GM12878 (cell line): Measurements from ENCODE around the gene ARHGAP30. TPM values are rescaled to one million over a fixed set of nuclear protein-coding genes. Genes with fewer than 3 reads are reported as not detected.

ENCODE experiments used
- ATAC-seq: fragments of 200-7000 bp; cut with Tn5 transposase; 3 replicates; pipeline ENCODE4 v1.9.1; 2020; ENCODE audit warnings: mild to moderate bottlenecking, moderate library complexity
- BruUV-seq: library from RNA; stranded (reverse); fragments of 400-500 nt; replicated peaks from 2 replicates; lab custom pipeline; 2021; lab: Mats Ljungman, UMichigan
- CTCF ChIA-PET: fragments of 300-600 bp; sonication (Branson Sonifier 250); formaldehyde crosslinking; extraction: SDS; loops from one replicate; lab custom pipeline; 2021; ENCODE audit warnings: inconsistent platforms; lab: Yijun Ruan, JAX
- POLR2A ChIA-PET: fragments of 350-600 bp; formaldehyde crosslinking; extraction: SDS; loops from one replicate; lab custom pipeline; 2021; ENCODE audit warnings: inconsistent platforms; lab: Charles Lee
- RAD21 ChIA-PET: fragments of 300-600 bp; sonication (Branson Sonifier 250); formaldehyde crosslinking; loops from one replicate; lab custom pipeline; 2023; ENCODE audit warnings: antibody characterized with exemption; ENCODE audit not compliant: unreplicated experiment; lab: Charles Lee
- SMC1A ChIA-PET: fragments of 300-600 bp; sonication (Branson Sonifier 250); formaldehyde crosslinking; loops from one replicate; lab custom pipeline; 2023; ENCODE audit not compliant: unreplicated experiment, uncharacterized antibody; lab: Charles Lee
- DNase-seq: peaks from one replicate; pipeline ENCODE4 v3.0.0-alpha.2; 2011; ENCODE audit warnings: low read depth, low spot score
- FAIRE-seq: peaks from 3 replicates; lab custom pipeline; 2011; peaks lifted over from hg19 to GRCh38; lab: Jason Lieb, UNC
- H2AFZ ChIP-seq: 2 replicates; pipeline ENCODE4 v1.6.0; 2011; ENCODE audit warnings: low read depth, low read length, control low read depth; ENCODE audit not compliant: control insufficient read depth
- H3K27ac ChIP-seq: 2 replicates; pipeline ENCODE4 v1.5.1; 2011; ENCODE audit warnings: control low read depth; ENCODE audit not compliant: control insufficient read depth, insufficient read depth
- H3K27me3 ChIP-seq, 2 experiments: replicated peaks in 1 of 2; 2 replicates each; pipeline versions ENCODE4 v1.6.0 to v1.6.1; 2011; ENCODE audit warnings: low read length in 1 of 2; ENCODE audit not compliant: control insufficient read depth in 2 of 2, insufficient read depth in 2 of 2
- H3K36me3 ChIP-seq, 2 experiments: 2 replicates each; pipeline ENCODE4 v1.5.1; 2011; ENCODE audit warnings: low read length in 1 of 2; ENCODE audit not compliant: control insufficient read depth in 2 of 2, insufficient read depth in 2 of 2
- H3K4me1 ChIP-seq: 2 replicates; pipeline ENCODE4 v1.6.1; 2011; ENCODE audit warnings: mild to moderate bottlenecking, low read length, moderate library complexity, mixed read lengths; ENCODE audit not compliant: control insufficient read depth, insufficient read depth
- H3K4me2 ChIP-seq: 2 replicates; pipeline ENCODE4 v1.6.0; 2011; ENCODE audit warnings: control low read depth; ENCODE audit not compliant: control insufficient read depth, insufficient read depth
- H3K4me3 ChIP-seq: fragments of 200-600 bp; sonication (generic); 2 replicates; pipeline ENCODE4 v1.5.1; 2016
- H3K79me2 ChIP-seq: 2 replicates; pipeline ENCODE4 v1.6.0; 2011; ENCODE audit warnings: low read length; ENCODE audit not compliant: control insufficient read depth, insufficient read depth
- H3K9ac ChIP-seq: 2 replicates; pipeline ENCODE4 v1.8.0; 2011; ENCODE audit warnings: low read length, control low read depth, mixed read lengths; ENCODE audit not compliant: control insufficient read depth, insufficient read depth
- H3K9me3 ChIP-seq: replicated peaks from 3 replicates; pipeline ENCODE4 v1.5.1; 2011; ENCODE audit warnings: mild to moderate bottlenecking, low read length; ENCODE audit not compliant: control insufficient read depth, insufficient read depth
- H4K20me1 ChIP-seq: 2 replicates; pipeline ENCODE4 v1.6.0; 2011; ENCODE audit not compliant: control insufficient read depth, insufficient read depth
- CBFB ChIP-seq: IDR thresholded peaks from 2 replicates; pipeline ENCODE4 v1.6.1; 2016; ENCODE audit warnings: antibody characterized with exemption, low read depth
- CBX3 ChIP-seq: fragments of 200-600 bp; sonication (generic); IDR thresholded peaks from 2 replicates; pipeline ENCODE4 v1.6.1; 2016; ENCODE audit warnings: low read depth, borderline replicate concordance
- DPF2 ChIP-seq: fragments of 450-650 bp; IDR thresholded peaks from 2 replicates; pipeline ENCODE4 v1.6.1; 2017; ENCODE audit warnings: mild to moderate bottlenecking
- EZH2 ChIP-seq: IDR thresholded peaks from 2 replicates; pipeline ENCODE4 v1.6.1; 2012; ENCODE audit warnings: low read depth, mild to moderate bottlenecking, control low read depth, inconsistent platforms, low read length, borderline replicate concordance; ENCODE audit not compliant: control insufficient read depth
- NFYA ChIP-seq: IDR thresholded peaks from 2 replicates; pipeline ENCODE4 v1.6.1; 2011; ENCODE audit warnings: low read depth, mild to moderate bottlenecking, low read length, improper control_type of control experiment, borderline replicate concordance
- SMAD1 ChIP-seq: fragments of 450-650 bp; IDR thresholded peaks from 2 replicates; pipeline ENCODE4 v1.6.1; 2018; ENCODE audit warnings: mild to moderate bottlenecking, low read depth; ENCODE audit not compliant: partially characterized antibody
- SREBF2 ChIP-seq: IDR thresholded peaks from 2 replicates; pipeline ENCODE4 v1.6.1; 2012; ENCODE audit warnings: mild to moderate bottlenecking, low read length
- ZBED1 ChIP-seq: IDR thresholded peaks from 2 replicates; pipeline ENCODE4 v1.6.1; 2016; ENCODE audit warnings: borderline replicate concordance
- WGBS: methylation state at CpG from one replicate; pipeline ENCODE4 v1.1.6; 2016; ENCODE audit warnings: low lambda C conversion rate; ENCODE audit not compliant: insufficient replicate concordance, insufficient coverage; ENCODE audit errors: missing lambda C conversion rate; 5-methylcytosine and 5-hydroxymethylcytosine counted together
- in situ Hi-C: fragments of 300-500 bp; cut with MboI; formaldehyde crosslinking; loops from 9 replicates; pipeline ENCODE4 v1.14.3; 2018; ENCODE audit warnings: mixed read lengths
- intact Hi-C: fragments of 100-400 bp; cut with micrococcal nuclease; formaldehyde crosslinking; loops from one replicate; pipeline ENCODE4 v1.14.2; 2022; ENCODE audit not compliant: unreplicated experiment
- polyA plus RNA-seq, 11 experiments: library from polyadenylated mRNA; depleted of rRNA in 4 of 11; unstranded in 6 of 11; stranded (reverse) in 5 of 11; fragments of >200 nt; fragmentation: Nextera tagmentation in 4 of 11; fragmentation: Illumina TruSeq in 1 of 11; extraction: Ambion mirVana in 4 of 11; extraction: Trizol in 1 of 11; gene quantifications; 1 replicate in 1 of 11; 2 replicates in 10 of 11; pipeline versions ENCODE4 v1.2.1 to v1.2.3, GENCODE V29; 2011 to 2016; ENCODE audit warnings: inconsistent platforms in 2 of 11, missing spikeins in 2 of 11, low read depth in 1 of 11
- total RNA-seq, 4 experiments: library from RNA; depleted of rRNA in 3 of 4; stranded (reverse); fragments of >200 nt in 3 of 4; fragmentation: Illumina TruSeq in 1 of 4; extraction: Trizol in 1 of 4; gene quantifications; 2 replicates each; pipeline versions ENCODE4 v1.2.1 to v1.2.3, GENCODE V29; 2013 to 2021
- TF ChIP-seq, protein P1 (sequence below): fragments of 450-650 bp; formaldehyde crosslinking; IDR thresholded peaks from 2 replicates; pipeline ENCODE4 v1.4.0; 2022; ENCODE audit warnings: mild to moderate bottlenecking, moderate library complexity
- TF ChIP-seq, protein P2 (sequence below): IDR thresholded peaks from 2 replicates; pipeline ENCODE4 v1.6.1; 2012; ENCODE audit warnings: mild to moderate bottlenecking, low read depth, low read length

The ARHGAP30 gene
- total and polyA plus RNA-seq, 10 of the 15 experiments (the other 5 are each of a cell fraction or from before 2014, with no cell fraction given) = 12.9 to 143 (median 76.3) TPM

DNA sequence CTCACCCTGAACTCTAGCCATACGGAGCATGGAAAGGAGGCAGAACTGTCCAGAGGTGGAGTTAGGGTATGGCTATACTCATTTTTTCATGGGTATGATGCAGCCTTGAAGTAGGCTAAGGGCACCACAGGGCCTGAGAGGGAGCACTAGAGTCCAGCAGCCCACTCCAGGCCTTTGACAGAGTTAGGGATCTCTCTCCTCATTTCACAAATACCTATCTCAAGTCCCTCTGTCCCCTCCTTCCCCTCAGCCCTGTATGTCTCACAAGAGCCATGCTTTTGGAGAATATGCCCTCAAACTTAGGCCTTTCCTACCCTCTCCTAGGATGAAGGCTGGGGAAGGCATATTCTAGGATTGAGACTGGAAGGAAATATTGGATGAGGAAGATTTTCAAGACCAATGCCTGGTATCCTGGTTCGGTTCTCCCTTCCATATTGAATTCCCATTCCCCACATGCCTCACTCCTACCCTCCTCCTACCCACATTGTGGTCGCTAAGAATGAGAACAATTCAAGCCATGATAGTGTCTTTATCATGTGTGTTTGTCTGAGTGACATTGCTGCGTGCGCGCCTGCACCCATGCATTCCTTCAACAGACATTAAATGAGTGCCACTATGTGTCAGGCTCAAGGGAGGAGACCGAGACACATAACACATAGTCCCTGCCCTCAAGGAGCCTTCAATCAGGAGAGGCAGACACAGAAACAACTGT is 22.3 kb upstream of the ARHGAP30 start (continued):
- TF ChIP-seq, protein P1, sequence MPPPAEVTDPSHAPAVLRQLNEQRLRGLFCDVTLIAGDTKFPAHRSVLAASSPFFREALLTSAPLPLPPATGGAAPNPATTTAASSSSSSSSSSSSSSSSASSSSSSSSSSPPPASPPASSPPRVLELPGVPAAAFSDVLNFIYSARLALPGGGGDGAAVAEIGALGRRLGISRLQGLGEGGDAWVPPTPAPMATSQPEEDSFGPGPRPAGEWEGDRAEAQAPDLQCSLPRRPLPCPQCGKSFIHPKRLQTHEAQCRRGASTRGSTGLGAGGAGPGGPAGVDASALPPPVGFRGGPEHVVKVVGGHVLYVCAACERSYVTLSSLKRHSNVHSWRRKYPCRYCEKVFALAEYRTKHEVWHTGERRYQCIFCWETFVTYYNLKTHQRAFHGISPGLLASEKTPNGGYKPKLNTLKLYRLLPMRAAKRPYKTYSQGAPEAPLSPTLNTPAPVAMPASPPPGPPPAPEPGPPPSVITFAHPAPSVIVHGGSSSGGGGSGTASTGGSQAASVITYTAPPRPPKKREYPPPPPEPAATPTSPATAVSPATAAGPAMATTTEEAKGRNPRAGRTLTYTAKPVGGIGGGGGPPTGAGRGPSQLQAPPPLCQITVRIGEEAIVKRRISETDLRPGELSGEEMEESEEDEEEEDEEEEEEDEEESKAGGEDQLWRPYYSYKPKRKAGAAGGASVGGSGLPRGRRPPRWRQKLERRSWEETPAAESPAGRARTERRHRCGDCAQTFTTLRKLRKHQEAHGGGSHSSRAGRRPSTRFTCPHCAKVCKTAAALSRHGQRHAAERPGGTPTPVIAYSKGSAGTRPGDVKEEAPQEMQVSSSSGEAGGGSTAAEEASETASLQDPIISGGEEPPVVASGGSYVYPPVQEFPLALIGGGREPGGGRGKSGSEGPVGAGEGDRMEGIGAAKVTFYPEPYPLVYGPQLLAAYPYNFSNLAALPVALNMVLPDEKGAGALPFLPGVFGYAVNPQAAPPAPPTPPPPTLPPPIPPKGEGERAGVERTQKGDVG (CRISPR knock-in tag) = no peak
- TF ChIP-seq, all 136 proteins: peak for 0

DNA sequence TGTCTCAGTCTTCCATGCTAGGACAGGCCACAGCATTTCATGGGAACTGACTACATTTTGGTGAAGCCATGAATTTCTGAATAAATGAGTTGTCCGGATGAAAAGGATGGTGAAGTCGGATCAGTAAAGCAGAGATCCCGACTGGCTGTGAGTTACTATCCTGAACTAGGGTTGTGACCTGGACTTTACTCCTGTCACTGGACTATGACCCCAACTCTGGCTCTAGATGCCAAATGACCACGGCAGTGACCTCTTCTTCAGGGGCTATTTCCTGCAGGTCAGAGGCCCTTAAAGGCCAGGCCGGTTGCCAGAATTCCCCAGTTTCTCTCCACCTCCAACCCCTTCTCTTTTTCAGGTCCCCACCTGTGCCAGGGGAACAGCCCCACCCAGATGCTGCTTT is 21.4 kb upstream of the ARHGAP30 start:
- TF ChIP-seq ZBED1 = no peak
- no peak for TF ChIP-seq SREBF2
- TF ChIP-seq, protein P2, sequence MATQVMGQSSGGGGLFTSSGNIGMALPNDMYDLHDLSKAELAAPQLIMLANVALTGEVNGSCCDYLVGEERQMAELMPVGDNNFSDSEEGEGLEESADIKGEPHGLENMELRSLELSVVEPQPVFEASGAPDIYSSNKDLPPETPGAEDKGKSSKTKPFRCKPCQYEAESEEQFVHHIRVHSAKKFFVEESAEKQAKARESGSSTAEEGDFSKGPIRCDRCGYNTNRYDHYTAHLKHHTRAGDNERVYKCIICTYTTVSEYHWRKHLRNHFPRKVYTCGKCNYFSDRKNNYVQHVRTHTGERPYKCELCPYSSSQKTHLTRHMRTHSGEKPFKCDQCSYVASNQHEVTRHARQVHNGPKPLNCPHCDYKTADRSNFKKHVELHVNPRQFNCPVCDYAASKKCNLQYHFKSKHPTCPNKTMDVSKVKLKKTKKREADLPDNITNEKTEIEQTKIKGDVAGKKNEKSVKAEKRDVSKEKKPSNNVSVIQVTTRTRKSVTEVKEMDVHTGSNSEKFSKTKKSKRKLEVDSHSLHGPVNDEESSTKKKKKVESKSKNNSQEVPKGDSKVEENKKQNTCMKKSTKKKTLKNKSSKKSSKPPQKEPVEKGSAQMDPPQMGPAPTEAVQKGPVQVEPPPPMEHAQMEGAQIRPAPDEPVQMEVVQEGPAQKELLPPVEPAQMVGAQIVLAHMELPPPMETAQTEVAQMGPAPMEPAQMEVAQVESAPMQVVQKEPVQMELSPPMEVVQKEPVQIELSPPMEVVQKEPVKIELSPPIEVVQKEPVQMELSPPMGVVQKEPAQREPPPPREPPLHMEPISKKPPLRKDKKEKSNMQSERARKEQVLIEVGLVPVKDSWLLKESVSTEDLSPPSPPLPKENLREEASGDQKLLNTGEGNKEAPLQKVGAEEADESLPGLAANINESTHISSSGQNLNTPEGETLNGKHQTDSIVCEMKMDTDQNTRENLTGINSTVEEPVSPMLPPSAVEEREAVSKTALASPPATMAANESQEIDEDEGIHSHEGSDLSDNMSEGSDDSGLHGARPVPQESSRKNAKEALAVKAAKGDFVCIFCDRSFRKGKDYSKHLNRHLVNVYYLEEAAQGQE = no peak
- TF ChIP-seq SMAD1 = no peak
- TF ChIP-seq CBFB = no peak
- TF ChIP-seq DPF2 = no peak
- TF ChIP-seq EZH2 = no peak
- no peak for TF ChIP-seq CBX3
- no peak for TF ChIP-seq NFYA

More for the DNA sequence above, 21.4 kb upstream of the ARHGAP30 start:
- FAIRE-seq (no peak), DNase-seq (no peak), ATAC-seq (no peak)
- Histone ChIP-seq H3K4me3 (no peak overlapping the region), H3K27ac (no peak overlapping the region), H3K4me2 (no peak overlapping the region), H3K4me1 (peaks cover 17% of the 10 kb centered on the region), H4K20me1 (no peaks in the 10 kb centered on the region), H3K27me3 (no peaks in the 10 kb centered on the region), H2AFZ (no peak overlapping the region), H3K36me3 (no peaks in the 10 kb centered on the region), H3K79me2 (no peaks in the 10 kb centered on the region), H3K9me3 (no peaks in the 10 kb centered on the region), H3K9ac (no peak overlapping the region)
- RAD21 ChIA-PET = interaction anchor here (1.1 kb wide), 1 partner anchor 21 kb away, joined by 3 read pairs; the partner anchor contains the start of gene ARHGAP30
- no TSS peak for BruUV-seq
- WGBS = 82% methylated on average over 5 of the region's 5 CpGs
- CTCF ChIA-PET = no interaction called here
- POLR2A ChIA-PET = no interaction called here
- in situ Hi-C loops = no loop called here
- intact Hi-C loops = no loop called here
- SMC1A ChIA-PET = no interaction called here
